B cell (primary cell): ENCODE results near the gene NEGR1. TPM values are rescaled to one million over a fixed set of nuclear protein-coding genes. Genes with fewer than 3 reads are reported as not detected.

ENCODE experiments used
- ATAC-seq: fragments of 200-7000 bp; cut with Tn5 transposase; one replicate; pipeline ENCODE4 v1.10.0; 2021; ENCODE audit warnings: low read depth, mild to moderate bottlenecking, moderate number of reproducible peaks, moderate library complexity
- CTCF ChIA-PET: fragments of 350-600 bp; sonication (Branson Sonifier 250); formaldehyde crosslinking; loops from one replicate; lab custom pipeline; 2021; ENCODE audit warnings: antibody characterized with exemption, inconsistent platforms; lab: Charles Lee
- POLR2A ChIA-PET: fragments of 350-600 bp; sonication (Branson Sonifier 250); formaldehyde crosslinking; loops from one replicate; lab custom pipeline; 2021; ENCODE audit warnings: antibody characterized with exemption; lab: Charles Lee
- DNase-seq: peaks from one replicate; pipeline ENCODE4 v3.0.0; 2013
- H2AFZ ChIP-seq: 2 replicates; pipeline ENCODE4 v1.6.1; 2012; ENCODE audit warnings: mild to moderate bottlenecking, low read depth, low read length; ENCODE audit not compliant: insufficient read depth, poor library complexity, severe bottlenecking
- H3K27ac ChIP-seq, 2 donors: 1 replicate in 1 of 2; 2 replicates in 1 of 2; pipeline ENCODE4 v1.5.1; 2012 to 2013; ENCODE audit warnings: low read length in 2 of 2, mild to moderate bottlenecking in 2 of 2, moderate library complexity in 1 of 2
- H3K27me3 ChIP-seq, 4 experiments: fragments of 200-600 bp in 1 of 4; sonication (generic) in 1 of 4; replicated peaks in 1 of 4; 1 replicate in 2 of 4; 2 replicates in 2 of 4; pipeline versions ENCODE4 v1.6.1 to v1.7.0; 2013 to 2016; ENCODE audit warnings: low read length in 3 of 4, mild to moderate bottlenecking in 2 of 4, mixed read lengths in 1 of 4, moderate library complexity in 1 of 4; ENCODE audit not compliant: insufficient read depth in 4 of 4, control insufficient read depth in 3 of 4; ENCODE audit errors: control extremely low read depth in 1 of 4
- H3K36me3 ChIP-seq, 2 experiments: replicated peaks in 1 of 2; 1 replicate in 1 of 2; 2 replicates in 1 of 2; pipeline versions ENCODE4 v1.6.1 to v1.7.1; 2013; ENCODE audit warnings: low read length in 1 of 2; ENCODE audit not compliant: insufficient read depth in 2 of 2, control insufficient read depth in 1 of 2; ENCODE audit errors: control extremely low read depth in 1 of 2, extremely low read depth in 1 of 2
- H3K4me1 ChIP-seq, 2 donors: fragments of 200-600 bp in 1 of 2; sonication (generic) in 1 of 2; 1 replicate in 1 of 2; 2 replicates in 1 of 2; pipeline versions ENCODE4 v1.5.1 to v1.6.1; 2013 to 2017; ENCODE audit warnings: low read length in 2 of 2; ENCODE audit not compliant: control insufficient read depth in 2 of 2, insufficient read depth in 2 of 2
- H3K4me2 ChIP-seq: replicated peaks from 2 replicates; pipeline ENCODE3; 2012; ENCODE audit warnings: mild to moderate bottlenecking, low read depth, low read length; ENCODE audit not compliant: poor library complexity, severe bottlenecking
- H3K4me3 ChIP-seq, 5 experiments: fragments of 200-600 bp in 1 of 5; sonication (generic) in 1 of 5; 1 replicate in 3 of 5; 2 replicates in 2 of 5; pipeline versions ENCODE4 v1.5.1 to v1.7.0; 2011 to 2016; ENCODE audit warnings: low read length in 4 of 5, mild to moderate bottlenecking in 4 of 5, low read depth in 2 of 5, control low read depth in 1 of 5, moderate library complexity in 1 of 5; ENCODE audit not compliant: insufficient read depth in 1 of 5; ENCODE audit errors: control extremely low read depth in 1 of 5, extremely low read depth in 1 of 5
- H3K79me2 ChIP-seq: fragments of 200-600 bp; sonication (generic); one replicate; pipeline ENCODE4 v1.6.0; 2016; ENCODE audit warnings: low read length; ENCODE audit not compliant: control insufficient read depth, insufficient read depth
- H3K9ac ChIP-seq: fragments of 200-600 bp; sonication (generic); 2 replicates; pipeline ENCODE4 v1.6.1; 2017; ENCODE audit warnings: mild to moderate bottlenecking, low read length, moderate library complexity
- H3K9me3 ChIP-seq, 3 donors: one replicate each; pipeline versions ENCODE4 v1.6.1 to v1.7.1; 2013; ENCODE audit warnings: low read length in 2 of 3; ENCODE audit not compliant: control insufficient read depth in 2 of 3, insufficient read depth in 1 of 3; ENCODE audit errors: control extremely low read depth in 1 of 3
- H4K20me1 ChIP-seq: 2 replicates; pipeline ENCODE4 v1.6.0; 2012; ENCODE audit warnings: mild to moderate bottlenecking, low read length; ENCODE audit not compliant: insufficient read depth, control insufficient read depth, poor library complexity, severe bottlenecking
- H3K27ac Mint-ChIP-seq: one replicate; pipeline ENCODE4 v1.8.0; 2021; ENCODE audit warnings: mixed read lengths
- H3K27me3 Mint-ChIP-seq: one replicate; pipeline ENCODE4 v1.8.0; 2021; ENCODE audit warnings: mixed read lengths
- H3K4me1 Mint-ChIP-seq: one replicate; pipeline ENCODE4 v1.8.0; 2021; ENCODE audit warnings: mixed read lengths
- H3K4me3 Mint-ChIP-seq: one replicate; pipeline ENCODE4 v1.8.0; 2021; ENCODE audit warnings: mixed read lengths
- H3K9me3 Mint-ChIP-seq: one replicate; pipeline ENCODE4 v1.8.0; 2022; ENCODE audit warnings: mixed read lengths; ENCODE audit not compliant: insufficient read depth
- EZH2 ChIP-seq: IDR thresholded peaks from 2 replicates; pipeline ENCODE4 v1.6.1; 2012; ENCODE audit warnings: borderline replicate concordance, low read depth, mild to moderate bottlenecking, moderate library complexity, low read length; ENCODE audit not compliant: insufficient read depth, poor library complexity, severe bottlenecking
- WGBS: methylation state at CpG from one replicate; pipeline ENCODE4 v1.1.5; 2013; ENCODE audit warnings: missing lambda C conversion rate; ENCODE audit not compliant: insufficient coverage; 5-methylcytosine and 5-hydroxymethylcytosine counted together
- intact Hi-C: fragments of 100-400 bp; cut with micrococcal nuclease; formaldehyde crosslinking; loops from one replicate; pipeline ENCODE4 v1.10.0; 2022
- polyA plus RNA-seq: library from polyadenylated mRNA; depleted of rRNA; stranded (reverse); fragments of >200 nt; gene quantifications from 2 replicates; pipeline ENCODE4 v1.2.3, GENCODE V29; 2012
- total RNA-seq, 2 donors: library from RNA; stranded (reverse); fragments of 120-200 nt in 1 of 2; gene quantifications; 1 replicate in 1 of 2; 2 replicates in 1 of 2; pipeline versions ENCODE4 v1.2.3 to v1.2.4, GENCODE V29; 2013 to 2022
- TF ChIP-seq, protein P1 (sequence below): fragments of 200-600 bp; IDR thresholded peaks from one replicate; pipeline ENCODE4 v1.8.0; 2022; ENCODE audit warnings: antibody characterized with exemption, mild to moderate bottlenecking

Gene NEGR1
- total and polyA plus RNA-seq, 2 donors (not counting 1 experiment from before 2014, with no cell fraction given), result 0.01 TPM; not detected in 1

DNA sequence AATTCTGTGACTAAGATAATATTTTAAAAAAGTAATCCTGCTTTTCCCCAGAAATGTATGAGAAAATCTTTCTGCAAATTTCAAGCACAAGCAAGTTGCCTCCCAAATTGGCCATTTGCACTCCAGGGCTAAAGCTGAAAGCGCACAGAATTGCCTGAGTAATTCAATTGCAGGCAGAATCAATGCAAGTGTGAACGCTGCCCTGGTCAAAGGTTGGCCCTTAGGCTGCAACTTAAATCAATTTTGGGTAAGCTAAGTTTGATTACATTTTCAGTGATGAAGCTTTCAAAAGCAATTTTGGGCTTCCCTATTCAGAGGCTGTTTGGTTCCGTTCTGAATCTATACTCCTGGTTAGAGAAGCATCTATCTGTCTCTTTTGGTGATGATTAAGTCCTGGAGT lies 699.7 kb downstream of the NEGR1 start:
- DNase-seq (no peak), ATAC-seq (no peak)
- Histone ChIP-seq H3K9me3 (no peaks in the 10 kb centered on the region), H3K4me1 (no peaks in the 10 kb centered on the region), H3K9ac (no peak overlapping the region), H3K27ac (no peak overlapping the region), H3K4me3 (no peak overlapping the region), H3K79me2 (no peaks in the 10 kb centered on the region), H3K4me2 (no peak overlapping the region), H2AFZ (no peak overlapping the region), H3K27me3 (no peaks in the 10 kb centered on the region), H3K36me3 (no peaks in the 10 kb centered on the region), H4K20me1 (no peaks in the 10 kb centered on the region)
- 100% methylated on average over 3 of the region's 3 CpGs for WGBS
- no peak overlapping the region for H3K4me3 Mint-ChIP-seq
- ChIA-PET CTCF (no interaction called here), POLR2A (no interaction called here)
- no peaks in the 10 kb centered on the region for H3K27me3 Mint-ChIP-seq
- no peak overlapping the region for H3K27ac Mint-ChIP-seq
- H3K4me1 Mint-ChIP-seq, result no peaks in the 10 kb centered on the region
- TF ChIP-seq, protein P1, sequence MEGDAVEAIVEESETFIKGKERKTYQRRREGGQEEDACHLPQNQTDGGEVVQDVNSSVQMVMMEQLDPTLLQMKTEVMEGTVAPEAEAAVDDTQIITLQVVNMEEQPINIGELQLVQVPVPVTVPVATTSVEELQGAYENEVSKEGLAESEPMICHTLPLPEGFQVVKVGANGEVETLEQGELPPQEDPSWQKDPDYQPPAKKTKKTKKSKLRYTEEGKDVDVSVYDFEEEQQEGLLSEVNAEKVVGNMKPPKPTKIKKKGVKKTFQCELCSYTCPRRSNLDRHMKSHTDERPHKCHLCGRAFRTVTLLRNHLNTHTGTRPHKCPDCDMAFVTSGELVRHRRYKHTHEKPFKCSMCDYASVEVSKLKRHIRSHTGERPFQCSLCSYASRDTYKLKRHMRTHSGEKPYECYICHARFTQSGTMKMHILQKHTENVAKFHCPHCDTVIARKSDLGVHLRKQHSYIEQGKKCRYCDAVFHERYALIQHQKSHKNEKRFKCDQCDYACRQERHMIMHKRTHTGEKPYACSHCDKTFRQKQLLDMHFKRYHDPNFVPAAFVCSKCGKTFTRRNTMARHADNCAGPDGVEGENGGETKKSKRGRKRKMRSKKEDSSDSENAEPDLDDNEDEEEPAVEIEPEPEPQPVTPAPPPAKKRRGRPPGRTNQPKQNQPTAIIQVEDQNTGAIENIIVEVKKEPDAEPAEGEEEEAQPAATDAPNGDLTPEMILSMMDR, result no peak
- no peak for TF ChIP-seq EZH2
- no peaks in the 10 kb centered on the region for H3K9me3 Mint-ChIP-seq
- intact Hi-C loops, result no loop called here

DNA sequence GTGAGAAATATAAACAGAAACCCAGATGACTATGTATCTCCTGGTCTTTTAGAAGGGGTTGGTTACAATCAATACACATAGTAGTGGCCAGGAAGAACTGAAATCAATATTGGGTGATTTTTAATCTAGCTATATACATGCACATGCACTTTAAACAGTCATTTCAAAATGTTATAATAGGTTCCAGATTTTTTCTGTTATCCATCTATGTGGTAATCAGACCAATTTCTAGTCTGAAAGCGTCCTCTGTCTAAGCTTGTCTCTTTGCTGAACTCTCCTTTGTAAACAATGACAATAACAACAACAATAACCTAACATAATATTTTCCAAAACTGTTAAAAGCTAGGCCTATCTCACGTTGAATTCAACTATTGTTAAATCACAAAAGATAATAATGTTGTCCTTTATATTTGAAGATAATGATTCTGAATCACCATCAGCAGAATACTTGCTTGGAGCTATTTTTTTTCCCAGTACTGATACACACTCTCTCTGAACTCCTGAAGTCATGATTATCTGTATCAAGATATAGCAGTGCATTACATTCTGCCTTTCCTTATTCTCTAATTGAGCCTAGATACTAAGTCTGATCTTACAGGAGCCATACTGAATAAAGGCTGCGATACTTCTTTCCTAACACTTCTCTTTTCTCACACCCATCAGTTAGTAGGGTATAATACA lies 704.7 kb downstream of the NEGR1 start:
- CTCF ChIA-PET, result no interaction called here

More for the DNA sequence above, 704.7 kb downstream of the NEGR1 start:
- no peak for DNase-seq
- H3K36me3 ChIP-seq, result no peaks in the 10 kb centered on the region
- H3K27me3 ChIP-seq, result no peaks in the 10 kb centered on the region
- no peak for ATAC-seq
- no CpG with 5 or more reads among the region's 3 CpGs for WGBS
- Mint-ChIP-seq H3K4me3 (no peak overlapping the region), H3K9me3 (no peaks in the 10 kb centered on the region), H3K27me3 (no peaks in the 10 kb centered on the region), H3K27ac (no peak overlapping the region), H3K4me1 (no peaks in the 10 kb centered on the region)
- no peak overlapping the region for H3K4me3 ChIP-seq
- H3K27ac ChIP-seq, result no peak overlapping the region
- H3K4me2 ChIP-seq, result no peak overlapping the region
- no peak overlapping the region for H3K9ac ChIP-seq
- no peak overlapping the region for H2AFZ ChIP-seq
- H3K79me2 ChIP-seq, result no peaks in the 10 kb centered on the region
- no peaks in the 10 kb centered on the region for H3K4me1 ChIP-seq
- POLR2A ChIA-PET, result no interaction called here
- TF ChIP-seq EZH2, result no peak
- TF ChIP-seq, protein P1, result no peak
- no peaks in the 10 kb centered on the region for H3K9me3 ChIP-seq
- intact Hi-C loops, result no loop called here
- no peaks in the 10 kb centered on the region for H4K20me1 ChIP-seq
